Fibroblast of skin of scalp (primary cell): ENCODE measurements around the gene FOXN4. TPM values are rescaled to one million over a fixed set of nuclear protein-coding genes. Genes with fewer than 3 reads are reported as not detected.
"Not testable (repeated sequence)": the region's sequence is repeated elsewhere in the genome, so short reads cannot be mapped to it uniquely, and the experiment has no call there.

Experiments
- DNase-seq: peaks from one replicate; pipeline ENCODE4 v3.0.0-alpha.2; 2013
- polyA plus RNA-seq, 2 experiments: library from polyadenylated mRNA; unstranded; fragments of 120-200 nt; gene quantifications; one replicate each; pipeline ENCODE4 v1.2.1, GENCODE V29; 2013; ENCODE audit not compliant: insufficient read length in 2 of 2

FOXN4 gene
- not detected for polyA plus RNA-seq (2013, experiment 1 of 2; ENCODE audit: insufficient read length)
- polyA plus RNA-seq (2013, experiment 2 of 2; ENCODE audit: insufficient read length): not detected

- DNase-seq: no peak
These were observed at the start of gene FOXN4 for GRCh38 chr12:109308534-109309380. Gene FOXN4, minus strand, starts transcription at chr12:109309284. Its CDS starts 963 bp downstream, at chr12:109308321.

GRCh38 chr12:109358154-109358869 lies 49.2 kb upstream of the FOXN4 start:
- no peak for DNase-seq

- no peak for DNase-seq
These were observed 47.9 kb upstream of the FOXN4 start for GRCh38 chr12:109357032-109357431.

GRCh38 chr12:109356577-109356976 lies 47.5 kb upstream of the FOXN4 start:
- no peak for DNase-seq

GRCh38 chr12:109352184-109352583 lies 43.1 kb upstream of the FOXN4 start:
- DNase-seq: no peak

- DNase-seq: no peak
These were observed 38.5 kb upstream of the FOXN4 start, which contains the start of gene MYO1H for GRCh38 chr12:109347589-109347988. Gene MYO1H, plus strand, starts transcription at chr12:109347900. Its CDS starts 61 bp downstream, at chr12:109347961.

- DNase-seq: no peak
These were observed 37.8 kb upstream of the FOXN4 start for GRCh38 chr12:109346920-109347319.

GRCh38 chr12:109345428-109345827 lies 36.3 kb upstream of the FOXN4 start:
- DNase-seq: no peak

- no peak for DNase-seq
These were observed 34.6 kb upstream of the FOXN4 start for GRCh38 chr12:109343677-109344076.

- no peak for DNase-seq
These were observed 27.5 kb upstream of the FOXN4 start for GRCh38 chr12:109336593-109336992.

- DNase-seq: no peak
These were observed 25.8 kb upstream of the FOXN4 start for GRCh38 chr12:109334887-109335286.

- no peak for DNase-seq
These were observed 22.3 kb upstream of the FOXN4 start for GRCh38 chr12:109331301-109331952.

GRCh38 chr12:109330282-109331230 lies 21.5 kb upstream of the FOXN4 start:
- no peak for DNase-seq

- no peak for DNase-seq
These were observed 20.6 kb upstream of the FOXN4 start for GRCh38 chr12:109329686-109330085.

- no peak for DNase-seq
These were observed 19.9 kb upstream of the FOXN4 start for GRCh38 chr12:109329003-109329402.

- DNase-seq: not testable (repeated sequence)
These were observed 12.2 kb upstream of the FOXN4 start for GRCh38 chr12:109321294-109321693.

- no peak for DNase-seq
These were observed 1.4 kb upstream of the FOXN4 start for GRCh38 chr12:109310247-109311125.

- no peak for DNase-seq
These were observed 530 bp upstream of the FOXN4 start for GRCh38 chr12:109309381-109310246.

GRCh38 chr12:109307051-109307450 lies 2.0 kb downstream of the FOXN4 start:
- no peak for DNase-seq

- DNase-seq: no peak
These were observed 3.5 kb downstream of the FOXN4 start for GRCh38 chr12:109305547-109305946.
